ENCODE data around the gene LRAT. TPM values are rescaled to one million over a fixed set of nuclear protein-coding genes. Genes with fewer than 3 reads are reported as not detected.

Gene LRAT
- total RNA-seq, 1 experiment from 2014 or later = 37.7 TPM

DNA sequence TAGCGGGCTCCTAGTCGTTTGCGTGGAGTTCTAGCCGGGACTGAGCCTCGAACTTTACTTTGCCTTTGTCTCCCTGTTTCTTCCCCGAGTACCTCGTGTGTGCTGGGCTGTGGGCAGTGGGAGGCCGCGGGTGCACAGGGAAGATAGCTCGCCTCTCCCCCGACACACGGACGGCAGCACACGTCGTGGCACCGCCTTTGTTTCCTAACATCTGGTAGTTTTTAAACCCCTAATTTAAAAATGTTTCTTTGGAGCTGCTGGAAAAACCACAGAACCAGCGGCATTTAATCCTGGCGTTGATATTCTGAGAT is 38.1 kb downstream of the LRAT start:
- DNase-seq (ENCODE audit: low spot score) (no peak), ATAC-seq (no peak; the same call in 1 of the 2 replicates)
- ChIA-PET POLR2A (no interaction called here), CTCF (interaction anchor here (0.9 to 3.0 kb wide), 4 partner anchors 38 to 223 kb away, joined by 3 to 10 read pairs (median 7); partner anchors contain the start of gene LRAT)
- Mint-ChIP-seq H3K36me3 (no peaks in the 10 kb centered on the region), H3K9me3 (no peaks in the 10 kb centered on the region), H3K27ac (no peak overlapping the region), H3K4me3 (peak overlapping the region; percentile 58), H3K4me1 (peaks cover 19% of the 10 kb centered on the region), H3K27me3 (ENCODE audit: low read depth) (no peaks in the 10 kb centered on the region)
- TF ChIP-seq KAT7 (CRISPR knock-in tag; IDR thresholded peaks at IDR 0.05; ENCODE audit: borderline replicate concordance) (no peak), SOX15 (CRISPR knock-in tag; IDR thresholded peaks at IDR 0.05) (no peak), NFE2L1 (CRISPR knock-in tag; IDR thresholded peaks at IDR 0.05) (no peak), TP53 (CRISPR knock-in tag; IDR thresholded peaks at IDR 0.05) (no peak), GTF2I (CRISPR knock-in tag; conservative IDR thresholded peaks at IDR 0.05) (no peak), OVOL2 (CRISPR knock-in tag; IDR thresholded peaks at IDR 0.05; ENCODE audit: borderline replicate concordance) (no peak), CREB1 (CRISPR knock-in tag; IDR thresholded peaks at IDR 0.05) (no peak), HMGA2 (CRISPR knock-in tag; IDR thresholded peaks at IDR 0.05) (no peak)
- TF ChIP-seq, protein P1, sequence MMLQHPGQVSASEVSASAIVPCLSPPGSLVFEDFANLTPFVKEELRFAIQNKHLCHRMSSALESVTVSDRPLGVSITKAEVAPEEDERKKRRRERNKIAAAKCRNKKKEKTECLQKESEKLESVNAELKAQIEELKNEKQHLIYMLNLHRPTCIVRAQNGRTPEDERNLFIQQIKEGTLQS (CRISPR knock-in tag; conservative IDR thresholded peaks at IDR 0.05) = no peak
- TF ChIP-seq, protein P2, sequence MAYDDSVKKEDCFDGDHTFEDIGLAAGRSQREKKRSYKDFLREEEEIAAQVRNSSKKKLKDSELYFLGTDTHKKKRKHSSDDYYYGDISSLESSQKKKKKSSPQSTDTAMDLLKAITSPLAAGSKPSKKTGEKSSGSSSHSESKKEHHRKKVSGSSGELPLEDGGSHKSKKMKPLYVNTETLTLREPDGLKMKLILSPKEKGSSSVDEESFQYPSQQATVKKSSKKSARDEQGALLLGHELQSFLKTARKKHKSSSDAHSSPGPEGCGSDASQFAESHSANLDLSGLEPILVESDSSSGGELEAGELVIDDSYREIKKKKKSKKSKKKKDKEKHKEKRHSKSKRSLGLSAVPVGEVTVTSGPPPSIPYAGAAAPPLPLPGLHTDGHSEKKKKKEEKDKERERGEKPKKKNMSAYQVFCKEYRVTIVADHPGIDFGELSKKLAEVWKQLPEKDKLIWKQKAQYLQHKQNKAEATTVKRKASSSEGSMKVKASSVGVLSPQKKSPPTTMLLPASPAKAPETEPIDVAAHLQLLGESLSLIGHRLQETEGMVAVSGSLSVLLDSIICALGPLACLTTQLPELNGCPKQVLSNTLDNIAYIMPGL (CRISPR knock-in tag; IDR thresholded peaks at IDR 0.05) = no peak
- TF ChIP-seq, protein P3, sequence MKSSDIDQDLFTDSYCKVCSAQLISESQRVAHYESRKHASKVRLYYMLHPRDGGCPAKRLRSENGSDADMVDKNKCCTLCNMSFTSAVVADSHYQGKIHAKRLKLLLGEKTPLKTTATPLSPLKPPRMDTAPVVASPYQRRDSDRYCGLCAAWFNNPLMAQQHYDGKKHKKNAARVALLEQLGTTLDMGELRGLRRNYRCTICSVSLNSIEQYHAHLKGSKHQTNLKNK (CRISPR knock-in tag; IDR thresholded peaks at IDR 0.05) = no peak
- TF ChIP-seq, protein P4, sequence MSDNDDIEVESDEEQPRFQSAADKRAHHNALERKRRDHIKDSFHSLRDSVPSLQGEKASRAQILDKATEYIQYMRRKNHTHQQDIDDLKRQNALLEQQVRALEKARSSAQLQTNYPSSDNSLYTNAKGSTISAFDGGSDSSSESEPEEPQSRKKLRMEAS (CRISPR knock-in tag; IDR thresholded peaks at IDR 0.05) = no peak
- TF ChIP-seq, protein P5, sequence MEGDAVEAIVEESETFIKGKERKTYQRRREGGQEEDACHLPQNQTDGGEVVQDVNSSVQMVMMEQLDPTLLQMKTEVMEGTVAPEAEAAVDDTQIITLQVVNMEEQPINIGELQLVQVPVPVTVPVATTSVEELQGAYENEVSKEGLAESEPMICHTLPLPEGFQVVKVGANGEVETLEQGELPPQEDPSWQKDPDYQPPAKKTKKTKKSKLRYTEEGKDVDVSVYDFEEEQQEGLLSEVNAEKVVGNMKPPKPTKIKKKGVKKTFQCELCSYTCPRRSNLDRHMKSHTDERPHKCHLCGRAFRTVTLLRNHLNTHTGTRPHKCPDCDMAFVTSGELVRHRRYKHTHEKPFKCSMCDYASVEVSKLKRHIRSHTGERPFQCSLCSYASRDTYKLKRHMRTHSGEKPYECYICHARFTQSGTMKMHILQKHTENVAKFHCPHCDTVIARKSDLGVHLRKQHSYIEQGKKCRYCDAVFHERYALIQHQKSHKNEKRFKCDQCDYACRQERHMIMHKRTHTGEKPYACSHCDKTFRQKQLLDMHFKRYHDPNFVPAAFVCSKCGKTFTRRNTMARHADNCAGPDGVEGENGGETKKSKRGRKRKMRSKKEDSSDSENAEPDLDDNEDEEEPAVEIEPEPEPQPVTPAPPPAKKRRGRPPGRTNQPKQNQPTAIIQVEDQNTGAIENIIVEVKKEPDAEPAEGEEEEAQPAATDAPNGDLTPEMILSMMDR (IDR thresholded peaks at IDR 0.05) = no peak

Other genes starting within 250 kb of the LRAT start
- gene PLRG1, start 193.6 kb upstream of the LRAT start, total RNA-seq (2021) = 76.3 to 84.8 TPM (median 78.3 TPM) in 3 replicates
- 2.0 to 3.5 TPM (median 2.3 TPM) in 3 replicates for gene FGB, start 181.0 kb upstream of the LRAT start, total RNA-seq (2021)
- gene FGA, start 153.3 kb upstream of the LRAT start, total RNA-seq (2021) = 3.2 to 5.9 TPM (median 3.4 TPM) in 3 replicates
- gene FGG, start 131.3 kb upstream of the LRAT start, total RNA-seq (2021) = 2.3 to 3.0 TPM (median 2.4 TPM) in 3 replicates
- 3.3 to 4.6 TPM (median 4.2 TPM) in 3 replicates for gene RBM46, start 37.3 kb downstream of the LRAT start, total RNA-seq (2021)